Upper lobe of left lung (tissue), 4 donors: ENCODE data around the gene MAPKBP1.

ENCODE experiments used
- CTCF ChIP-seq, 6 experiments: fragments of 450-650 bp in 4 of 6; fragments of 200-600 bp in 2 of 6; sonication (generic) in 2 of 6; IDR thresholded peaks; one replicate each; pipeline ENCODE4 v1.5.1; 2016 to 2019; ENCODE audit warnings: antibody characterized with exemption in 6 of 6
- POLR2AphosphoS5 ChIP-seq, 2 donors: sonication (generic); formaldehyde crosslinking; IDR thresholded peaks; one replicate each; pipeline ENCODE4 v1.5.1; 2017; ENCODE audit warnings: antibody characterized with exemption in 2 of 2

GRCh38 chr15:41822471-41822870 lies 48.2 kb downstream of the MAPKBP1 start:
- TF ChIP-seq CTCF (IDR thresholded peaks at IDR 0.05) = no peak
- no peak for TF ChIP-seq POLR2AphosphoS5 (IDR thresholded peaks at IDR 0.05)
